A673 (cell line): ENCODE data around the gene CNGA3. TPM values are rescaled to one million over a fixed set of nuclear protein-coding genes. Genes with fewer than 3 reads are reported as not detected.

Source experiments
- BruUV-seq: library from RNA; stranded (reverse); fragments of 400-500 nt; replicated peaks from 2 replicates; lab custom pipeline; 2021; lab: Mats Ljungman, UMichigan
- CTCF ChIA-PET: fragments of 300-600 bp; sonication (Branson Sonifier 250); formaldehyde crosslinking; loops from one replicate; lab custom pipeline; 2022; ENCODE audit warnings: antibody characterized with exemption; lab: Charles Lee
- POLR2A ChIA-PET: fragments of 300-600 bp; sonication (Branson Sonifier 250); formaldehyde crosslinking; loops from one replicate; lab custom pipeline; 2022; ENCODE audit warnings: antibody characterized with exemption; ENCODE audit not compliant: low non-redundant PET; lab: Charles Lee
- DNase-seq: peaks from one replicate; pipeline ENCODE4 v3.0.0-alpha.2; 2015; ENCODE audit warnings: low spot score
- H3K27ac ChIP-seq: fragments of 200-600 bp; sonication (generic); 2 replicates; pipeline ENCODE4 v1.5.1; 2016; ENCODE audit warnings: mixed run types, low read depth, mild to moderate bottlenecking, mixed read lengths, antibody characterized with exemption, low read length; ENCODE audit not compliant: poor library complexity, severe bottlenecking
- H3K27me3 ChIP-seq: fragments of 200-600 bp; sonication (generic); replicated peaks from 2 replicates; pipeline ENCODE4 v1.6.1; 2017; ENCODE audit warnings: mixed run types, low read depth, mild to moderate bottlenecking, mixed read lengths, antibody characterized with exemption, low read length; ENCODE audit not compliant: insufficient read depth, poor library complexity
- H3K36me3 ChIP-seq: fragments of 200-600 bp; sonication (generic); 2 replicates; pipeline ENCODE4 v1.6.1; 2016; ENCODE audit warnings: mixed run types, mild to moderate bottlenecking, mixed read lengths, antibody characterized with exemption, low read length; ENCODE audit not compliant: insufficient read depth, poor library complexity, severe bottlenecking
- H3K4me1 ChIP-seq: fragments of 200-600 bp; sonication (generic); 2 replicates; pipeline ENCODE4 v1.6.1; 2017; ENCODE audit warnings: mixed run types, mild to moderate bottlenecking, mixed read lengths, antibody characterized with exemption, low read length; ENCODE audit not compliant: insufficient read depth, poor library complexity, severe bottlenecking
- H3K4me3 ChIP-seq: fragments of 200-600 bp; sonication (generic); 2 replicates; pipeline ENCODE4 v1.5.1; 2016; ENCODE audit warnings: low read depth, mixed run types, mild to moderate bottlenecking, mixed read lengths, low read length; ENCODE audit not compliant: poor library complexity, severe bottlenecking
- H3K9me3 ChIP-seq: fragments of 200-600 bp; sonication (generic); 2 replicates; pipeline ENCODE4 v1.6.1; 2016; ENCODE audit warnings: mixed run types, low read depth, mild to moderate bottlenecking, mixed read lengths, antibody characterized with exemption, low read length; ENCODE audit not compliant: poor library complexity, severe bottlenecking
- EZH2 ChIP-seq: fragments of 200-600 bp; sonication (generic); IDR thresholded peaks from 2 replicates; pipeline ENCODE4 v1.6.1; 2017; ENCODE audit warnings: borderline replicate concordance, low read depth, mild to moderate bottlenecking, mixed read lengths, antibody characterized with exemption, low read length; ENCODE audit not compliant: poor library complexity, severe bottlenecking
- intact Hi-C: fragments of 100-400 bp; cut with micrococcal nuclease; formaldehyde crosslinking; loops from one replicate; pipeline ENCODE4 v1.10.0; 2022; ENCODE audit not compliant: unreplicated experiment
- total RNA-seq: library from RNA; stranded (reverse); gene quantifications from 2 replicates; pipeline ENCODE4 v1.2.3, GENCODE V29; 2021
- TF ChIP-seq, protein P1 (sequence below): fragments of 300-800, 200-600 bp; sonication (generic); conservative IDR thresholded peaks from 2 replicates; pipeline ENCODE4 v1.5.1; 2017; ENCODE audit warnings: low read depth, mild to moderate bottlenecking, antibody characterized with exemption, low read length, moderate library complexity, mixed read lengths

Gene CNGA3
- total RNA-seq, 1 experiment from 2014 or later: not detected

DNA sequence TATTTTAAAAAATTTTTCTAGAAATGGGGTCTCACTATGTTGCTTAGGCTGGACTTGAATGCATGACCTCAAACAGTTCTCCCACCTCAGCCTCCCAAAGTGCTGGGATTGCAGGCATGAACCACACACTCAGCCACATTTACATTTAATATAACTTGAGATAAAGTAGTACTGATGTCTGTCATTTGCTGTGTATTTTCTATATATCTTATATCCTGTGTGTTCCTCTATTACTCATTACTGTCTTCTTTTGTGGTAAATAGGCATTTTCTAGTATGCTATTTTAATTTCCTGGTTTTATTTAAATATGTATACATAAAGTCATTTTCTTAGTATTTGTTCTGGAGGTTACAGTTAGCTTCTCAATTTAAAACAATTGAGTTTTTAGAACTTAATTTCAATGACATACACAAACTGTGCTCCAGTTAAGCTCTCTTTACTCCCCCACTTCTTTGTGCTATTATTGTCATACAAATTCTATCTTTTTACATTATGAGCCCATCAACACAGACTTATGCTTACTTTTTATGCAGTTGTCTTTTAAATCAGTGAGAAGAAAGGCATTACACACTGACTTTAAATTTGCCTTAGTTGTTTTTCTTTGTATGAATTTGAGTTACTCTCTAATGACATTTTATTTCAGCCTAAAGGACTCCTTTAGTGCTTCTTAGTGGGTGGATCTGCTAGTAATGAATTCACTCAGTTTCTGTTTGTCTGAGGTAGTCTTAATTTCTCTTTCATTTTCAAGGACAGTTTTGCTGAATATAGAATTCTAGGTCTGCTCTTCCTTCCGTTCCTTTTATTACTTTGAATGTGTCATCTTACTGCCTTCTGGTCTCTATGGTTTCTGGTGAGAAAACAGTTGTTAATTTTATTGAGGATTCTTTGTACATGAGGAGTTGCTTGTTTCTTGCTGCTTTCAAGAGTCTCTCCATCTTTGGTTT lies 92.2 kb downstream of the CNGA3 start:
- Histone ChIP-seq H3K36me3 (no peaks in the 10 kb centered on the region), H3K27me3 (no peaks in the 10 kb centered on the region), H3K4me3 (no peak overlapping the region), H3K4me1 (no peaks in the 10 kb centered on the region), H3K27ac (no peak overlapping the region), H3K9me3 (no peaks in the 10 kb centered on the region)
- POLR2A ChIA-PET: no interaction called here
- CTCF ChIA-PET: no interaction called here
- DNase-seq: no peak
- BruUV-seq: no TSS peak
- intact Hi-C loops: no loop called here
- TF ChIP-seq, protein P1, sequence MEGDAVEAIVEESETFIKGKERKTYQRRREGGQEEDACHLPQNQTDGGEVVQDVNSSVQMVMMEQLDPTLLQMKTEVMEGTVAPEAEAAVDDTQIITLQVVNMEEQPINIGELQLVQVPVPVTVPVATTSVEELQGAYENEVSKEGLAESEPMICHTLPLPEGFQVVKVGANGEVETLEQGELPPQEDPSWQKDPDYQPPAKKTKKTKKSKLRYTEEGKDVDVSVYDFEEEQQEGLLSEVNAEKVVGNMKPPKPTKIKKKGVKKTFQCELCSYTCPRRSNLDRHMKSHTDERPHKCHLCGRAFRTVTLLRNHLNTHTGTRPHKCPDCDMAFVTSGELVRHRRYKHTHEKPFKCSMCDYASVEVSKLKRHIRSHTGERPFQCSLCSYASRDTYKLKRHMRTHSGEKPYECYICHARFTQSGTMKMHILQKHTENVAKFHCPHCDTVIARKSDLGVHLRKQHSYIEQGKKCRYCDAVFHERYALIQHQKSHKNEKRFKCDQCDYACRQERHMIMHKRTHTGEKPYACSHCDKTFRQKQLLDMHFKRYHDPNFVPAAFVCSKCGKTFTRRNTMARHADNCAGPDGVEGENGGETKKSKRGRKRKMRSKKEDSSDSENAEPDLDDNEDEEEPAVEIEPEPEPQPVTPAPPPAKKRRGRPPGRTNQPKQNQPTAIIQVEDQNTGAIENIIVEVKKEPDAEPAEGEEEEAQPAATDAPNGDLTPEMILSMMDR: no peak
- no peak for TF ChIP-seq EZH2

DNA sequence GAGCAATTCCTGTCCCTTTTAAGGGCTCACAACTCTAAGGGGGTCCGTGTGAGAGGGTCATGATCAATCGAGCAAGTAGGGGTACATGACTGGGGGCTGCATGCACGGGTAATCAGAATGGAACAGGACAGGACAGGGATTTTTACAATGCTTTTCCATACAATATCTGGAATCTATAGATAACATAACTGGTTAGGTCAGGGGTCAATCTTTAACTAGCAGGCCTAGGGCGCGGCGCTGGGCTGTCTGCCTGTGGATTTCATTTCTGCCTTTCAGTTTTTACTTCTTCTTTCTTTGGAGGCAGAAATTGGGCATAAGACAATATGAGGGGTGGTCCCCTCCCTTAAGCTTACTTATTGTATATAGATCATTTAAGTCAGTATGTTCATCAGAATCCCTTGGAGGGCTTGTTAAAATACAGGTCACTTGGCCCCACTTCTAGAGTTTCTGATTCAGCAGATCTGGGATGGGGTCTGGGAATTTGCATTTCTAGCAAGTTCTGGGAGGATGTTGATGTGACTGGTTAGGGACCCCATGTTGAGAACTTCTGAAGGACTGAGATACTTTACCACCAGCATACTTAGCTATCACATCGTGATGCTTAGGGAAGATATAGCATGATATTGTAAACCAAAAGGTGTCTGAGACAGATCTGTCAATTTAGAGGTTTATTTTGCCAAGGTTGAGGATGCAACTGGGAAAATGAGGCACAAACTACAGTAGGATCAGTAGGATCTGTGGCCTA lies 95.6 kb downstream of the CNGA3 start:
- Histone ChIP-seq H3K27ac (no peak overlapping the region), H3K4me1 (peaks cover 9% of the 10 kb centered on the region), H3K36me3 (no peaks in the 10 kb centered on the region), H3K9me3 (no peaks in the 10 kb centered on the region), H3K4me3 (no peak overlapping the region), H3K27me3 (no peaks in the 10 kb centered on the region)
- POLR2A ChIA-PET: no interaction called here
- CTCF ChIA-PET: no interaction called here
- BruUV-seq: no TSS peak
- intact Hi-C loops: no loop called here
- no peak for DNase-seq
- TF ChIP-seq, protein P1: no peak
- no peak for TF ChIP-seq EZH2

DNA sequence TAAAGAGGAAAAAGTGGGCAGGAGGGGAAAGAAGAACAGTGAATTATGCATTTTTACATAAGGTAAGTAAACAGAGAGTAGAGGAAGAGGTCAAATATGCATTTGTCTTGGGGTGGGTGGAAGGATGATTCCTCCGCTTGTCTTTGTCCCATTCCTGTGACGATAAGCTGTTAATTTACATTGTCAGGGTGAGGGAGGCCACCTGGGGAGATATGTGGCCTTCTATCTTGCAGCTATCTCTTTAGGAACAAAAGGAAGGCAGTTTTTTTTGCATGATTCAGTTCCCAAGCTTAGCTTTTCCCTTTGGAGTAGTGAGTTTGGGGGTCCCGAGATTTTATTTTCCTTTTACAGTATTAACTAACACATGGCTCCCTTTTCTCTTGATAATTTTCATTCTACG lies 96.2 kb downstream of the CNGA3 start:
- H3K4me3 ChIP-seq: no peak overlapping the region
- no peak for DNase-seq
- POLR2A ChIA-PET: no interaction called here
- H3K27me3 ChIP-seq: no peaks in the 10 kb centered on the region
- no TSS peak for BruUV-seq
- TF ChIP-seq EZH2: no peak
- TF ChIP-seq, protein P1: no peak
- intact Hi-C loops: no loop called here
- H3K9me3 ChIP-seq: no peaks in the 10 kb centered on the region
- H3K27ac ChIP-seq: no peak overlapping the region
- H3K36me3 ChIP-seq: no peaks in the 10 kb centered on the region
- peaks cover 9% of the 10 kb centered on the region for H3K4me1 ChIP-seq
- CTCF ChIA-PET: no interaction called here
